T-helper 2 cell treated with Interferon-gamma antibody and Interleukin-4, amounts not matched to agents 100 ng/mL and 5 ng/mL, for 36 hours (primary cell): ENCODE measurements around the gene ADAMTS17. TPM values are rescaled to one million over a fixed set of nuclear protein-coding genes. Genes with fewer than 3 reads are reported as not detected.
"Not testable (repeated sequence)": the region's sequence is repeated elsewhere in the genome, so short reads cannot be mapped to it uniquely, and the experiment has no call there.

Experiments
- intact Hi-C: fragments of 100-400 bp; cut with micrococcal nuclease; formaldehyde crosslinking; loops from one replicate; pipeline ENCODE4 v1.15.1; 2023
- total RNA-seq: library from RNA; stranded (reverse); gene quantifications from 2 replicates; pipeline ENCODE4 v1.2.3, GENCODE V29; 2022

ADAMTS17 gene
- total RNA-seq, 1 donor from 2014 or later: 1.7 TPM

DNA sequence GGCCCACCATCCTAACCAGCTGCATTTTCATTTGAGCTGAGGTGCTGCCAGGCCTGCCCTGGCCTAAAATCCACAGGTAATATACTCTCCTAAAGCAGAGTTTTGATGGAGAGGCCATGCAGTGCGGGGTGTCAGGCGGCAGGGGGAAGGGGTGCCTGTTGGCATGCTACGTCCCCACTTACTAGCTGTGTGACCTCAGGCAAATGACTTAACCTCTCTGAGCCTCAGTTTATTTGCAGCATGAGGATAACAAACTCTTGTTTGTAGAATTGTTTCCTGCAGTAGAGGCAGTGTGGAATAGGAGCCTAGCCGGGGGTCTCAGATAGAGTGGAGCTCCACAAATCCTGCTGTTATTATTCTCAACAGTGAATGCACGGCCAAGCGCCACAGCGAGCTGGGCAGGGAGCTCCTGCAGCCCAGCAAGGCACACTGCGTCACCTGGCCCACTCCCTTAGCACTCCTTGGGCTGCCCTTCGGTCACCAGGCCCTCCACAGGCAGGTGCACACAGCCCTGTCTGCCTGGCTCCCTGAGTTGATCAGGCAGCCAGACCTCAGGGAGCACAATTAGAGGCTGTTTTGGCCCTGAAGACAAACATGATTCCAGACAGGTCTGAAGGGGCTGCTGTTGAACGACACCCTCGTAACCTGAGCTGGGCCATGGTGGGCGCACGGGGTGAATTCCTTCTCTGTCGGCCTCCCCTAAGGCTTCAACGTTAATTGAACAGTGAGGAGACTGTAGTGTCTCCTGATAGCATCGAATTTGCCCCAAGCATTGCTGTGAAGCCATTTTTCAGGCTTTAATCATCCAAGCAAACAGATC lies 359.7 kb downstream of the ADAMTS17 start:
- intact Hi-C loops: no loop called here

DNA sequence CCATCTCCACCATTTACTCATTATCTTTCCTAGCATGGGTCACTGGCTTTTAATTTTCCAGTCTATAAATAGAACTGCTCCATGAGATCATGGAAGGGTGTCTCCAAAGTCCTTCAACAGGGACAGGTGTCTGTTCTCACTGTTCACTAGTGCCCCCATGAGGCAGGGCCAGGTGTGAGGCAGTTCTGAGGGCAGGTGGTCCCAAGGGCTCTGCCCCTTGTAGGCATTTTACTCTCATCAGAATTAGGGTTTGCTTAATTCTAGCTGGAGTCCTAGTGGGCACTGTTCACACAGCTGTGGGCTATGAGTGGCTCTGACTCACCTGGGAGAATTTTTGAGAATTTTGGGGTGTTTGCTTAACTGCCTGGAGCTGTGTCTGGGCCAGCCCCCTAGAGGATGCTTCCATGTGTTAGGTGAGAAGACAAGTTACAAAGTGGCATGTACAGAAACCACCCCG lies 360.6 kb downstream of the ADAMTS17 start:
- intact Hi-C loops: no loop called here

DNA sequence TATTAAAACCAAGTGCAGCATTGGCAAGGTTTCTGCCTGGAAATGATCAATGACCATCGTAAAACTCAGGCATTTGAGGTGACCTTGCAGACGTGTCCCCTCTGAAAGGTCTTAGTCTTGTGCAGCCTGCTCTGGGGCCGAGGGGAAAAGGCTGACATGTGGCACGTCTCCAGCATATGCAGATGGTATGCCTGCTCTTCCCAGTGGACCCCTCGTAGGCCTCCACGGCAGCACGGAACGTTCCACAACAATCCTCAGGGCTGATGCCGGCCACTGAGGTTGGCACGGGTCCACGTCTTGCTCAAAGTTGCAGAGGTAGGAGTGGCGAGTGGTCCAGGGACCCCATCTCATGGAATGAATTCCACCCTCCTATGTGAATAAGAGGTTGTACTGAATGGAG lies 361.0 kb downstream of the ADAMTS17 start:
- intact Hi-C loops: no loop called here

DNA sequence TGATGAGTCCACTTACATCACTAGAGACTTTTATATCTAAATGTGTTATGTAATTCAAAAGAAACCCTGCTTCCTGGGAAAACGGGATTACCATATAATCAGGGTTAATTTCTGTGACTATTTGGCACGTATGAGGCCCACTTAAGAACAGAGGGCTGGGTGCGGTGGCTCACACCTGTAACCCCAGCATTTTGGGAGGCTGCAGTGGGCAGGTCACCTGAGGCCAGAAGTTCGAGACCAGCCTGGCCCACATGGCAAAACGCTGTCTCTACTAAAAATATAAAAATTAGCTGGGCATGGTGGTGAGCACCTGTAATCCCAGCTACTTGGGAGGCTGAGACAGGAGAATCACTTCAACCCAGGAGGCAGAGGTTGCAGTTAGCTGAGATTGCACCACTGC lies 361.9 kb downstream of the ADAMTS17 start:
- intact Hi-C loops: not testable (repeated sequence)

DNA sequence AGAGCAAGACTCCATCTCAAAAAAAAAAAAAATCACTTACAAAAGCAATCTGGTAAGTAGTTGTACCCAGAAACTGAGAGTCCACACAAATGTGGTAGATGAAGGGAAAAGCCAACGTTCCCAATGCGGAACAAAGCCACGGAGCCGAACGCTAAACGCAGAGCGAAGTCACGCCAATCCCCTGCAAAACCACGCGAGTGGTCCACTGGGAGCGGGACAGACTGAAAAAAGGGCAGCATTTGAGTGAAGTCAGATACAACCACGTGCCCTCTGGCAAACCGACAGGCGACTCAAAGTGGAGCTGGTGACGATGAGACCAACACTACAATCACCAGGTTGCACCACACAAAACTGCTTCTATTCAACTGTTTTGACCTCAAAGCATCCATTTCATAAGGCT lies 362.4 kb downstream of the ADAMTS17 start:
- intact Hi-C loops: no loop called here

DNA sequence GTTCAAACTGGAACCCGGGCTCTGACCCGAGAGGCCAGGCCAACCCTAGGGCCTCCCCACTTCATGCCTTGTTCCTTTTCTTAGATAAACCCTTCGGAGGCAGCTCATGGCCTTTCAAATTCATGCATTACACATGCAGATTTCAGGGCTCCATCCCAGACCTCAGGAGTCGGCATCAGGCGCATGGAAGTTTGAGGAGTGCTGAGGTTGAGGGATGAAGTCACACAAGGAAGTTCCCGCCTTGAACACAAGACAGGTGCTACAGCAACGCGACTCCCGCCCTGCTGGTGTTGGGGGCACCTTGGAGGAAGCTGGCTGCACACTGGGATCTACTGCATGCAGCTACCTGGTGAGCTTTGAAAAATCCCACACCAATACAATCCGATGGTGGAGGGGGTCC lies 363.3 kb downstream of the ADAMTS17 start:
- intact Hi-C loops: no loop called here

DNA sequence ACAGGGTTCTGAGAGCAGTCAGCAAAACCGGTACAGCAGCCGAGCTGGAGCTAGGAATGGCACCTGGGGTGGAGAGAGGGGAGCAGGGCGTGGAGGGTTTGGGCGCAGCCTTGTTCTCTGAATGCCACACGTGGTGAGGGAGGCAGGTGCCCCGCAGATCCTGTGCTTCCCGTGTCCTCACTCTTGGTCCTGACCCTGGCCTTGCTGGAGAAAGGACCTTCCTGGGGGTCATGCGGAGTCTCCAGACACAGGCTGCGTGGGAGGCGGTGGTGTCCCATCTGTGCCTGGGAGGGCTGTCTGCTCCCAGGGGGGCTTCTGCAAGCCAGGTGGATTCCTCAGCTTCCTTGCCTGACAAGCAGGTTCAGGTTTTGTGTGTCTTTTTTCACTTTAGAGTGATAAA lies 363.8 kb downstream of the ADAMTS17 start:
- intact Hi-C loops: no loop called here

DNA sequence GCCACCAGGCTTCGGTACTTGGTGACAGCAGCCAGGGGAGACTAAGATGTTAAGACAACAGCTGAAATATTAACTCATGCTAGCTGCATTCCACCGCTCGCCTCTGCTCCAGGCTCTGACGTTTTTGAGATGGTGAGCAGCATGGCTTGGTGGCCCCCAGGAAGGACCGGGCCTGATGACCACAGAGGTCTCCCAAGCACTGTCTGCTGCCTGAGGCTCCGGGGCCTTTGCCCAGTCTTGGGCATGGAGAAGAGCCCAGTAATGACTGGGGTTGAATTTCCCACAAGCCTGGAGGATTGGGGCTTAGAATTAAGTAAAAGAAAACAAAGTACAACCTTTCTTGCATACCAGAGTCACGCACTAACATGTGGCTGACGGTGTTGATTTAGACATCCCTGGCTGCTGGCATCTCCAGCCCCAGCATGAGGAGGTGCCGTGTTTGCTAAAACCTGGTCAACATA lies 364.9 kb downstream of the ADAMTS17 start:
- intact Hi-C loops: no loop called here

DNA sequence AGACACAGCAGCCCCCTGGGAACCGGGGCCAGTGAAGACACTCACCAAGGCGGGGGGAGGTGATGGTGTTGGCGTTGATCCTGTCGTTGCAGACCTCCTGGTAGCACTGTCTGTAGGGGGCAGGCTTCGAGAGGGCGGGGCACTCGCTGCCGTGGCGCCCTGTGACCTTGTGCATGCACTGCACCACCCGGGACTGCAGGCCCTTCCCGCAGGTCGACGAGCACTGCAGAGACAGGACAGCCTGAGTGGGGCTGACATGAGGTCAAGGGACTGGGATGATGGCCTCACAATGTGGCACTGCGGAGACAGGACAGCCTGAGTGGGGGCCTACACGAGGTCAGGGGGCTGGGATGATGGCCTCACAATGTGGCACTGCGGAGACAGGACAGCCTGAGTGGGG lies 365.8 kb downstream of the ADAMTS17 start:
- intact Hi-C loops: no loop called here

DNA sequence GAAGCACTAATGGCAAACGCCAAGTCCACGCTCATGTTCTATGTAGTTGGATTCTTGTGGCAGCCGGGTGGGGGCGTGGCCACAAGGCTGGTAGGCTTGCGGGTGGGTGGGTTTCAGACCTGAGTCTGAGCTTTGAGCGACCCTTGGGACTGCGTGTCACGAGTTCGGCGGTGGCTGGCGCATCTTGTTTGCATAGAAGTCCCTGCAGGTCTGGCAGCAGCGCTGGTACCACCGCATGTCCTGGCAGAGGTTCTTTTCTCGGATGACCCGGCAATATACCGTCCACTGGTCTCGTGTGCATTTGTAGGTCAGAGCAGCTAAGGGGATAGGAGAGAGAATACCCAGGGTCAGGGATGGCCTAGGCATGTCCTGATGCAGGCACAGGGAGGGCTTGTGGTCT lies 367.5 kb downstream of the ADAMTS17 start:
- intact Hi-C loops: no loop called here

DNA sequence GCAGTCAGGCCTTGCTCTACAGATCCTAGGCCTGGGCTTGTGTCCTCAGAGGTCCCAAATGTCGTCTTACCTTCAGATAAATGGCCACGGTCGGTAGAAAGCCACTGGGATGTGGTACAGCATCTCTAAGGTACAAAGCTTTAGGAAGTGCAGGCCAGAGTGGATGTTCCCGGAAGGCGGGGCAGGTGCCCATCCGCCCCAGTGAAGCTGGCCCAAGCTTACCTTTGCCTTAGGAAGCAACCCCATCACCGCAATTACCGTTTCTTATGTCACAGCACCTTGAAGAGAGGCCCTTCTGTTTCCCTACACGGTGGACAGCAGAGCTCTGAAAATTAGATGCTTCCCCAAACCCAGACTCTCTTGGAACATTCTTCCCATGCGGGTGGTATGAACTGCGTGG lies 368.4 kb downstream of the ADAMTS17 start:
- intact Hi-C loops: no loop called here

DNA sequence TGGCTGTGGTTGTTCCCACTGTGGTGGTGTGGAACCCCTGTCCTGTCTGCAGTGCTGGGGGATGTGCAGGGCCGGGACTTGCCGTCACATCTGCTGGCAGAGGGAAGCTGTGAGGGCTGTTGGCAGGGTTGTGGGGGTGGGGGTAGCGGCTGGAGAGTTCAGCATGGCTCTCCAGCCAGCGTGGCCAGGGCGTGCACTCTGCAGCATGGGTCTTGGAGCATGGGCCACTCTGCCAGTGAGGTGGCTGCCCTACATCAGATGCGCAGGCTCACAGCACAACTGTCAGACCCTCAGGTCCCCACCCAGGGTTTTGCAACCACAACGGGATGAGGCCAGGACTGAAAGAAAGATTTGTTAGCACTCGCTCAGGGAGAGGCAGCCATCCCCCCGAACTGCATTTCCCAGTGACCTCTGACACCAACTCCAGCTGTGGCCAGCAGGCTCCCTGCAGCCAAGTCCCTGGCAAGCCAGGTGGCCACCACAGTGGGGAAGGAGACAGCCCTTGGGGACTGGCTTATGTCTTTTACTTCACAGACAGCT lies 370.8 kb downstream of the ADAMTS17 start:
- intact Hi-C loops: no loop called here

DNA sequence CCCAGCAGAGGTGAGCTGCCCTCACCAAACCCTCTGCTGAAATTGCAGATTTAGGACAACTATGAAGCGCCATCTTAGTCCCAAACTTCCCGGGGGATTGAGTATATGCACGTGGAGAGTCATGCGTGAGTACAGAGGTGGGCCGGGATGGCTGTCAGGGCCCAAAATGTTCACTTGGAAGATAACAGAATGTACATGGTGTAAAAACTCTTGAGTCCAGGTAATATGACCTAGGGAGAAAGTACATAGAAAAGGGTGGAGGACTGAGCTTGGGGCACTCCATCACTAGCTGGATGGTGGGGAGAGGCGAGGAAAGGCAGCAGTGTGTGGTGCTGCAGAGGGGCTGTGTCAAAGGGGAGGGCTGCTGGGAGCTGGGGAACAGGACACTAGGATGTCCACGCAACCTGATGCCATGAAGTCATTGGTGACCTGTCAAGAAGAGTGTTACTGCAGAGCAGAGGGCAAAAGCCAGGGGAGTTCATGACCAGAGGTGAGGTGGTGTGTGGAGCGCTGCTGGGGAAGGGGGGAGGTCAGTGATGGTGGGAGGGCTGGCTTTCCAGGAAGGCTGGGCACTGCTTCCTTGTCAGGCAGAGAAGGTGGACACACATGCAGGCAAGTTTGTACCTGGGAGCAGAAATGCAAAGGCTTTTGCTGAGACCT lies 372.4 kb downstream of the ADAMTS17 start:
- intact Hi-C loops: no loop called here

DNA sequence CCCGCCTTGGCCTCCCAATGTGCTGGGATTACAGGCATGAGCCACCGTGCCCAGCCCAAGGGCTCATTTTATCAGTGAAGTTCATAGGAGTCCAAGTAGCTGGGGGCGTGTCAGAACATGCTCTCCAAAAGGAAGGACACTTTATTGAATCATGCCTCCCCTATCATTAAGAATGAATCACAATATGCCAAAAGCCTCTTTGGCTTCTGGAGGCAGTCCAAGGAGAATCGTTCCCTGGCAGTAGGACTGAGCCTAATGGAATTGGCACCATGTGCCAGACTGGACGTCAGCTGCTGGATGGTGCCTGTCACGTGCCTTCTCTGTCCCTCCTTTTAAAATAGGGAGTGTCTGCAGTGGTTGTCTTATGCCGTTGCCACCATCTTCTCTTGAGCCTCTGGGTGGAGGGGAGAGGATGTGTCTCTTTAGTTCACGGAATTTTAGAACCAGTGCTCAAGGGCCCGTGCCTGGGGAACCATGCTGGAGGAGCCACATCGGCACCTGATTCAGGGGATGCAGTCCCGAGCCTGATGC lies 373.9 kb downstream of the ADAMTS17 start:
- intact Hi-C loops: no loop called here

DNA sequence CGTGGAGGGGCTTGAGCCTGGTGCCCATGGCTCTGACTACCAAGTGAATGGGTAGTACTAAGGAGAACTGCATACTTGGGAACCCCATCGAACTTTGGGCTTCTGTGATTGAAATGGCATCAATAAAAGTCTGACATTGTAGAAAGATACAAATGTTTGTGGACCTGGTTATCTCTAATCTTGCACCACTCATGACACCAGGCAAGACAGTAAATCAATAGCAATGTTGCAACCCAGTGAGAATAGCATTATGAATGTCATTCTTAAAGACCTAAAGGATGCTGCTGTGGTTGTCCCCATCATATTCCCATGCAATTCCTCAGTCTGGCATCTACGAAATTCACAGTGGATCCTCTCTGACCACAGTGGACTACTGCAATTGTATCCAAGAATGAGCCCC lies 375.0 kb downstream of the ADAMTS17 start:
- intact Hi-C loops: no loop called here

DNA sequence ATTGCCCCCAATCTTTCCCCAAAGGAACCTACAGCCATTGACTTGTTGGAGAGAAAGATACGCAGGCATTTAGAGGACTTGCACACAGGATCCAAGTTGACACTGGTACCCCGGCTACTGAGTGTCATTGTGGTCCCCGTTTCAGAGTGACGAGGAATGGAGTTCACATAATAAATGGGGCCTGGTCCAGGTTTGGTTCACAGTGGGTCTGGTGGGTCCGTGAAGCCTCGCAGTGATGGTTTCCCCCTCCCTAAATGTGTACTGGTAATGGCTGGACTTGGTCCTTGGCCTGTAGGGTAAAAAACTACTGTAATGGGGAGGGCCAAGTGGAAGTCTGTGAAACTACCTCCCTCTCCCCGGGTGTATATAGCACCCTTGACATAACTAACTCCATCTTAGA lies 376.4 kb downstream of the ADAMTS17 start:
- intact Hi-C loops: no loop called here

DNA sequence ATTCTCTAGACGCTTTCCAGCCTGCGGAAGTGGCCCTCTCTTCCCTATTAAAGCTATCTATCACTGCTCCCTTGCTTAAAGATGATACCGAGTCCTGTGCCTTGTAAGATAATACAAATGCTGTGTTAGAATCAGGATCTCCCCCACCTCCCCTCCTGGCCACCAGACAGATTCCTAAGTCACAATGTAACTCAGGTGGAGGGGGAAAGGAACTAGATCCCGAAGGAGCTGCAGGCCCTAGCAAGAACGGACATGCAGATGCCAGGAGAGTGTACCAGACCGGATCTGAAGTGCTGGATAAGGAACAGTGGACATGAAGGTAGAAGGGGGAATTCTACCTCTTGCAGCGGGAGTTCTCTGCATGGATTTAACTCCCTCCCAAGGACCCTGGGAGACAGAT lies 377.8 kb downstream of the ADAMTS17 start:
- intact Hi-C loops: no loop called here

DNA sequence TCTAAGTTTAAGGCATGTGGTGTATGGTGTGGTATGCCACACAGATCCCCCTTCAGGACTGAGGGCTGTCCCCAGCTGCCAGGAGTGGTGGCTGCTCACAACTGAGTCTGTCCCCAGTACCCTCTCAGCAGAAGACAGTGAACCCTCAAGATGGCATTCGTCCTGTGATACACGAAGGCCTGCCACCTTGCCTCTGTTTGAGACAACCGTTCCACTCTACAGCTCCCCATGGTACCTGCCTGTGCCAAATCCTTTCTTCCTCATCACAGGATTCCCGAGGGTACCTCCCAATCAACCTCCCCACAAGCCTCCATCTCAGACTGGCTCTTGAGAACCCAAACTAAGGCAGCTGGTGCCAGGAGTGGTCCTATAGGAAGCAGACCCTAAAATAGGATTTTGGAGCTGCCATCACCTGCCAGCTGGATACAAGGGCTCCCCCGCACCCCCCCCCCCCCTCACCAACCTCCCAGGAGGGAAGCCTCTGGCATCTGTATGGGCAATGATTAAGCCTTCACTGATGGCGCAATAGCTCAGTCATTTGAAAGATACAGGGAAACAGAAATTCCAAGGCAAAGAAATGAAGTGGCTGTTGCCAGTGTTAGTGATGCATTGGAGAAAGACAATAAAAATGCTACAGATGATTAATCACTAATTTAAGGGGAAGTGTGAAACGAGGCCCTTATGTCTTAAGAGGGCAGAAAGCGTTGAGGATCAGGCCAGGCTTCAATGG lies 378.5 kb downstream of the ADAMTS17 start:
- intact Hi-C loops: no loop called here

DNA sequence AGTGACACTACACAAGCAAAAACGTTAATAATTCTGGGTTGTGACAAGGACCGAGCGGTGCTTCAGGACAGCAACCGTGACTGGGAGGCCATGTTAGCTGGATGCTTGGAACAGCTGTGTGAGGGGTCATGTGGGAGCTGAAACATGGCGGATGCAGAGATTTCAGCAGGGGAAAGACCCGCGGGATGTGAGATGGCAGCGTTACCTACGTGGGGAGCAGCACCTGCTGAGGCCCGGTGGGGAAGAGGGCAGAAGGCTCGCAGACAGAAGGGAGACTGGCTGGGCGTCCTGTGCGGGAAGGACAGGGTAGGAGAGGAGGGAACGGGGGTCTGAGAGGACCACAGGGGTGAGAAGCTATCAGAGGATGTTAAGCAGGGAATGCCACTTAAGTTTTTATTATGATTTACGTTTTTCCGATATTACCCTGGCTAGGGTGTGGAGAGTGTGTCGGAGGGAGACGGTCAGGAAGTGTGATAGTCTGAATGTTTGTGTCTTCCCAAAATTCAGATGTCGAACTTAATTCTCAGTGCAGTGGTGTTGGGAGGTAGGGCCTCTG lies 379.7 kb downstream of the ADAMTS17 start:
- intact Hi-C loops: no loop called here

DNA sequence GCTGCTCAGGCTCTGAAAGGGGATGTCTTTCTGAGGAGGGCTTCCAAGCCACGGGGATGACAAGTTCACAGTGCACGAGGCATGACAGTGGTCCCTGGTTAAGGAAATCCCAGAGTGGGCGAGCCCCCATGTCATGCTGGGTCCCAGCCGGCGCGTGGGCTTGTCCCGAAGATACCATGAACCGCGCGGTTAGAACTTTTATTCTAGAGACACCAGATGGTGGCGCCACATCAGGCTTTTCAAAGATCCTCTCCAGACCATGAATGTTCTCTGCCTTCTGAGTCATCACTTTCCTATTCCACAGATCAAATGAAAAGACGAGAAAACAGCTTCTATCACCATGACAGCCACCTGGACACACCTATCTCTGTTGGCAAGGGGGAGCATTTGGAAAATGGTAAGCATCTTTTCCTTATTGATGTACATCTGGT lies 380.7 kb downstream of the ADAMTS17 start:
- intact Hi-C loops: no loop called here

DNA sequence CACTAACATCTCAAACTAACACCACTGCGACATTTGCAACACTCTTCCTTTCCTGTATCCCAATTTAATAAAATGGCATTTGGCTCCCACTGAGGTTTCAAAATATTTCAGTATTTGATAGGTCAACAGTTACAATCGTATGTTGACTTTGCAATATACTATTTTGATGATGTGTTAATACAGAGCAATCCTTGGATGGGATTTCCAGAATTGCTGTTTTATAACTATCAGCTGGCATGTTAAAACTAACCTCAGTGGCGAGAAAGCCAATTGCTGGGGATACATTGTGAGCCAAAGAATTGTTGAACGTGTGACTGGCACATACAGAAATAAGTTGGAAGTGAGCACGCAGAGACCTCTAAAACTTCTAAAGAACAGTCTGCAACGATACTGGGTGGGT lies 382.4 kb downstream of the ADAMTS17 start:
- intact Hi-C loops: no loop called here
